CD4-positive, alpha-beta memory T cell (primary cell): Measurements from ENCODE around the gene RPL7L1. TPM values are rescaled to one million over a fixed set of nuclear protein-coding genes. Genes with fewer than 3 reads are reported as not detected.

Experiments used
- CTCF ChIA-PET: fragments of 350-600 bp; sonication (Branson Sonifier 250); formaldehyde crosslinking; loops from one replicate; lab custom pipeline; 2021; ENCODE audit warnings: inconsistent platforms; ENCODE audit not compliant: partially characterized antibody; lab: Charles Lee
- POLR2A ChIA-PET: fragments of 350-600 bp; sonication (Branson Sonifier 250); formaldehyde crosslinking; loops from one replicate; lab custom pipeline; 2021; ENCODE audit not compliant: partially characterized antibody; lab: Charles Lee
- DNase-seq, 5 donors: peaks; one replicate each; pipeline versions ENCODE4 v3.0.0 to v3.0.0-alpha.2; 2020 to 2022; ENCODE audit warnings: mixed read lengths in 1 of 5
- H3K27ac ChIP-seq: one replicate; pipeline ENCODE4 v1.7.0; 2013; ENCODE audit warnings: low read depth, low read length
- H3K27me3 ChIP-seq: 2 replicates; pipeline ENCODE4 v1.7.0; 2013; ENCODE audit warnings: mild to moderate bottlenecking, low read length, moderate library complexity; ENCODE audit not compliant: insufficient read depth
- H3K36me3 ChIP-seq: 2 replicates; pipeline ENCODE4 v1.7.0; 2013; ENCODE audit warnings: mild to moderate bottlenecking, low read length, moderate library complexity; ENCODE audit not compliant: insufficient read depth
- H3K4me1 ChIP-seq: 2 replicates; pipeline ENCODE4 v1.7.0; 2013; ENCODE audit warnings: mild to moderate bottlenecking, low read length, moderate library complexity; ENCODE audit not compliant: insufficient read depth
- H3K4me3 ChIP-seq, 2 donors: one replicate each; pipeline ENCODE4 v1.7.0; 2013; ENCODE audit warnings: low read length in 2 of 2, mild to moderate bottlenecking in 1 of 2
- H3K9me3 ChIP-seq, 2 donors: one replicate each; pipeline ENCODE4 v1.7.0; 2013; ENCODE audit warnings: low read length in 2 of 2, control low read depth in 1 of 2; ENCODE audit not compliant: control insufficient read depth in 1 of 2
- H3K27ac Mint-ChIP-seq, 7 donors: one replicate each; pipeline ENCODE4 v1.8.0; 2020 to 2021; ENCODE audit warnings: mixed read lengths in 7 of 7, mild to moderate bottlenecking in 6 of 7, inconsistent platforms in 3 of 7, moderate library complexity in 3 of 7
- H3K27me3 Mint-ChIP-seq, 2 donors: one replicate each; pipeline ENCODE4 v1.8.0; 2020 to 2021; ENCODE audit warnings: mixed read lengths in 2 of 2
- H3K36me3 Mint-ChIP-seq, 2 donors: one replicate each; pipeline ENCODE4 v1.8.0; 2020 to 2021; ENCODE audit warnings: mixed read lengths in 2 of 2, inconsistent platforms in 1 of 2, mild to moderate bottlenecking in 1 of 2
- H3K4me1 Mint-ChIP-seq, 4 donors: one replicate each; pipeline ENCODE4 v1.8.0; 2020 to 2021; ENCODE audit warnings: mixed read lengths in 4 of 4, mild to moderate bottlenecking in 1 of 4
- H3K4me3 Mint-ChIP-seq, 8 donors: one replicate each; pipeline ENCODE4 v1.8.0; 2020 to 2021; ENCODE audit warnings: mixed read lengths in 8 of 8, mild to moderate bottlenecking in 7 of 8, moderate library complexity in 6 of 8, inconsistent platforms in 3 of 8
- H3K9me3 Mint-ChIP-seq, 8 donors: one replicate each; pipeline ENCODE4 v1.8.0; 2020 to 2021; ENCODE audit warnings: mixed read lengths in 8 of 8, mild to moderate bottlenecking in 5 of 8, inconsistent platforms in 3 of 8, moderate library complexity in 1 of 8
- intact Hi-C: fragments of 100-400 bp; cut with micrococcal nuclease; formaldehyde crosslinking; loops from one replicate; pipeline ENCODE4 v1.15.1; 2023
- polyA plus RNA-seq, 2 donors: library from polyadenylated mRNA; unstranded; fragments of 300-500 nt; fragmentation: Illumina TruSeq; gene quantifications; one replicate each; pipeline ENCODE4 v1.2.3, GENCODE V29; 2021
- total RNA-seq, 2 experiments: library from RNA; stranded (reverse); gene quantifications; one replicate each; pipeline ENCODE4 v1.2.3, GENCODE V29; 2021

The RPL7L1 gene
- total and polyA plus RNA-seq, 4 experiments from 2014 or later, result 39.6 to 89.8 (median 85.7) TPM

- Mint-ChIP-seq H3K9me3 (no peaks in the 10 kb centered on the region), H3K4me3 (no peak overlapping the region), H3K4me1 (peaks cover 13 to 35% (median 15%) of the 10 kb centered on the region in 4 donors), H3K27ac (peak overlapping the region in 5 of 7 donors; percentile 30 to 90 (median 67)), H3K27me3 (no peaks in the 10 kb centered on the region), H3K36me3 (peaks cover 36 to 69% of the 10 kb centered on the region in 2 donors)
- ChIA-PET POLR2A (interaction anchor here (0.8 to 3.2 kb wide), 3 partner anchors 8 to 76 kb away, joined by 3 to 18 read pairs (median 3); partner anchors contain the start of genes CNPY3, KLHDC3 and MEA1), CTCF (interaction anchor here (0.7 to 1.1 kb wide), 3 partner anchors 9 to 41 kb away, joined by 3 to 4 read pairs (median 4); partner anchors contain the start of genes CNPY3 and PEX6)
- H3K27me3 ChIP-seq, result no peaks in the 10 kb centered on the region
- intact Hi-C loops, result no loop called here
- no peak overlapping the region for H3K27ac ChIP-seq
- H3K4me1 ChIP-seq, result peaks cover 20% of the 10 kb centered on the region
- DNase-seq, result no peak
- H3K36me3 ChIP-seq, result peaks cover 66% of the 10 kb centered on the region
- H3K9me3 ChIP-seq, result no peaks in the 10 kb centered on the region
- H3K4me3 ChIP-seq, result no peak overlapping the region
Measured at GRCh38 chr6:42937548-42938427, 58.4 kb downstream of the RPL7L1 start.

- H3K27ac ChIP-seq, result no peak overlapping the region
- H3K4me3 ChIP-seq, result no peak overlapping the region
- no peaks in the 10 kb centered on the region for H3K27me3 ChIP-seq
- no peak for DNase-seq
- Mint-ChIP-seq H3K36me3 (peaks cover 31 to 65% of the 10 kb centered on the region in 2 donors), H3K27ac (peak overlapping the region in 2 of 7 donors; percentile 37 to 67), H3K9me3 (no peaks in the 10 kb centered on the region), H3K4me3 (no peak overlapping the region), H3K27me3 (no peaks in the 10 kb centered on the region), H3K4me1 (peaks cover 7 to 29% (median 9%) of the 10 kb centered on the region in 4 donors)
- ChIA-PET POLR2A (interaction anchor here (3.2 kb wide), 1 partner anchor 9 kb away, joined by 18 read pairs; the partner anchor contains the start of gene CNPY3), CTCF (interaction anchor here (1.0 kb wide), 1 partner anchor 9 kb away, joined by 4 read pairs; the partner anchor contains the start of gene CNPY3)
- H3K9me3 ChIP-seq, result no peaks in the 10 kb centered on the region
- peaks cover 62% of the 10 kb centered on the region for H3K36me3 ChIP-seq
- intact Hi-C loops, result no loop called here
- H3K4me1 ChIP-seq, result peaks cover 13% of the 10 kb centered on the region
Measured at GRCh38 chr6:42938428-42938796, 59.0 kb downstream of the RPL7L1 start.

- POLR2A ChIA-PET, result interaction anchor here (3.2 kb wide), 1 partner anchor 10 kb away, joined by 18 read pairs; the partner anchor contains the start of gene CNPY3
- intact Hi-C loops, result no loop called here
- CTCF ChIA-PET, result interaction anchor here (1.0 kb wide), 1 partner anchor 10 kb away, joined by 4 read pairs; the partner anchor contains the start of gene CNPY3
- H3K27ac Mint-ChIP-seq, result peak overlapping the region in 5 of 7 donors; percentile 9 to 60 (median 35)
- H3K4me3 ChIP-seq, result no peak overlapping the region
- no peaks in the 10 kb centered on the region for H3K9me3 ChIP-seq
- no peak for DNase-seq
- peaks cover 32 to 64% of the 10 kb centered on the region in 2 donors for H3K36me3 Mint-ChIP-seq
- no peaks in the 10 kb centered on the region for H3K27me3 Mint-ChIP-seq
- peaks cover 6% of the 10 kb centered on the region for H3K4me1 ChIP-seq
- H3K27me3 ChIP-seq, result no peaks in the 10 kb centered on the region
- H3K4me3 Mint-ChIP-seq, result no peak overlapping the region
- peaks cover 2 to 21% (median 5%) of the 10 kb centered on the region in 4 donors for H3K4me1 Mint-ChIP-seq
- H3K9me3 Mint-ChIP-seq, result no peaks in the 10 kb centered on the region
- no peak overlapping the region for H3K27ac ChIP-seq
- H3K36me3 ChIP-seq, result peaks cover 59% of the 10 kb centered on the region
Measured at GRCh38 chr6:42938987-42939809, 59.8 kb downstream of the RPL7L1 start.

Other genes with a start within 250 kb of the RPL7L1 start
- gene PRPH2, start 157.0 kb upstream of the RPL7L1 start, total RNA-seq, result not detected
- gene PRPH2, start 157.0 kb upstream of the RPL7L1 start, polyA plus RNA-seq, result under 1 TPM in 1 of 2 donors, not detected in 1; 0.11 TPM
- 10 to 100 TPM; 57.4 to 64.4 TPM for gene TBCC, start 133.5 kb upstream of the RPL7L1 start, total RNA-seq
- gene TBCC, start 133.5 kb upstream of the RPL7L1 start, polyA plus RNA-seq, result 100 to 1,000 TPM in 1 of 2 donors, 10 to 100 TPM in 1; 75.6 to 138 TPM
- gene BICRAL, start 97.6 kb upstream of the RPL7L1 start, total RNA-seq, result 10 to 100 TPM; 36.4 to 38.5 TPM
- gene BICRAL, start 97.6 kb upstream of the RPL7L1 start, polyA plus RNA-seq, result 1 to 10 TPM; 2.4 to 6.1 TPM
- gene PTCRA, start 36.4 kb downstream of the RPL7L1 start, total RNA-seq, result not detected
- gene PTCRA, start 36.4 kb downstream of the RPL7L1 start, polyA plus RNA-seq, result not detected
- gene CNPY3, start 49.9 kb downstream of the RPL7L1 start, total RNA-seq, result 10 to 100 TPM; 83.4 to 86.7 TPM
- 10 to 100 TPM; 92.7 to 95.8 TPM for gene CNPY3, start 49.9 kb downstream of the RPL7L1 start, polyA plus RNA-seq
- 1 to 10 TPM; 1.1 to 1.2 TPM for gene GNMT, start 81.1 kb downstream of the RPL7L1 start, total RNA-seq
- gene GNMT, start 81.1 kb downstream of the RPL7L1 start, polyA plus RNA-seq, result under 1 TPM in 1 of 2 donors, not detected in 1; 0.36 TPM
- gene PEX6, start 99.6 kb downstream of the RPL7L1 start, total RNA-seq, result 10 to 100 TPM; 38.9 to 40.5 TPM
- 10 to 100 TPM; 14.5 TPM for gene PEX6, start 99.6 kb downstream of the RPL7L1 start, polyA plus RNA-seq
- 10 to 100 TPM; 36.6 to 38.0 TPM for gene PPP2R5D, start 105.0 kb downstream of the RPL7L1 start, total RNA-seq
- 10 to 100 TPM; 22.3 to 30.8 TPM for gene PPP2R5D, start 105.0 kb downstream of the RPL7L1 start, polyA plus RNA-seq
- gene MEA1, start 134.3 kb downstream of the RPL7L1 start, total RNA-seq, result 10 to 100 TPM; 36.2 to 36.3 TPM
- gene MEA1, start 134.3 kb downstream of the RPL7L1 start, polyA plus RNA-seq, result 100 to 1,000 TPM in 1 of 2 donors, 10 to 100 TPM in 1; 84.7 to 110 TPM
- 10 to 100 TPM; 66.6 to 67.9 TPM for gene KLHDC3, start 134.6 kb downstream of the RPL7L1 start, total RNA-seq
- gene KLHDC3, start 134.6 kb downstream of the RPL7L1 start, polyA plus RNA-seq, result 100 to 1,000 TPM in 1 of 2 donors, 10 to 100 TPM in 1; 78.3 to 131 TPM
- gene RRP36, start 142.0 kb downstream of the RPL7L1 start, total RNA-seq, result 10 to 100 TPM; 56.5 to 58.7 TPM
- gene RRP36, start 142.0 kb downstream of the RPL7L1 start, polyA plus RNA-seq, result 10 to 100 TPM; 65.5 to 77.0 TPM
- gene CUL7, start 174.2 kb downstream of the RPL7L1 start, total RNA-seq, result 10 to 100 TPM; 13.7 to 13.9 TPM
- 1 to 10 TPM; 2.1 to 3.8 TPM for gene CUL7, start 174.2 kb downstream of the RPL7L1 start, polyA plus RNA-seq
- 10 to 100 TPM; 55.3 to 56.5 TPM for gene MRPL2, start 179.8 kb downstream of the RPL7L1 start, total RNA-seq
- gene MRPL2, start 179.8 kb downstream of the RPL7L1 start, polyA plus RNA-seq, result 10 to 100 TPM; 37.9 to 51.6 TPM
- 10 to 100 TPM; 51.6 to 57.0 TPM for gene KLC4, start 180.0 kb downstream of the RPL7L1 start, total RNA-seq
- gene KLC4, start 180.0 kb downstream of the RPL7L1 start, polyA plus RNA-seq, result 10 to 100 TPM in 1 of 2 donors, 1 to 10 TPM in 1; 9.7 to 11.5 TPM
- under 1 TPM; 0.26 to 0.42 TPM for gene PTK7, start 196.7 kb downstream of the RPL7L1 start, total RNA-seq
- under 1 TPM in 1 of 2 donors, not detected in 1; 0.08 TPM for gene PTK7, start 196.7 kb downstream of the RPL7L1 start, polyA plus RNA-seq